Esophagus (tissue), 2 donors: ENCODE data around the gene CHRNB2. TPM values are rescaled to one million over a fixed set of nuclear protein-coding genes. Genes with fewer than 3 reads are reported as not detected.

Experiments
- H3K27ac ChIP-seq, 2 donors: one replicate each; pipeline ENCODE4 v1.5.1; 2013; ENCODE audit warnings: low read depth in 2 of 2, mild to moderate bottlenecking in 2 of 2, inconsistent platforms in 1 of 2, low read length in 1 of 2, moderate library complexity in 1 of 2
- H3K27me3 ChIP-seq, 2 donors: one replicate each; pipeline ENCODE4 v1.6.1; 2013; ENCODE audit warnings: low read length in 2 of 2, control low read depth in 1 of 2, mild to moderate bottlenecking in 1 of 2; ENCODE audit not compliant: insufficient read depth in 2 of 2, control insufficient read depth in 1 of 2
- H3K36me3 ChIP-seq, 2 donors: one replicate each; pipeline ENCODE4 v1.6.1; 2013; ENCODE audit warnings: low read length in 1 of 2; ENCODE audit not compliant: control insufficient read depth in 2 of 2, insufficient read depth in 2 of 2
- H3K4me1 ChIP-seq, 2 donors: one replicate each; pipeline ENCODE4 v1.6.1; 2013; ENCODE audit warnings: low read length in 1 of 2; ENCODE audit not compliant: control insufficient read depth in 2 of 2, insufficient read depth in 2 of 2
- H3K4me3 ChIP-seq, 2 donors: one replicate each; pipeline ENCODE4 v1.5.1; 2013; ENCODE audit warnings: low read length in 2 of 2, mild to moderate bottlenecking in 2 of 2, low read depth in 1 of 2, moderate library complexity in 1 of 2
- H3K9me3 ChIP-seq, 2 donors: one replicate each; pipeline ENCODE4 v1.6.1; 2013; ENCODE audit warnings: mild to moderate bottlenecking in 2 of 2, low read depth in 1 of 2, low read length in 1 of 2, moderate library complexity in 1 of 2; ENCODE audit not compliant: control insufficient read depth in 2 of 2, insufficient read depth in 1 of 2
- WGBS, 2 donors: extraction: QIAGEN DNeasy Blood & Tissue Kit; methylation state at CpG; one replicate each; pipeline ENCODE4 v1.1.7; 2013; 5-methylcytosine and 5-hydroxymethylcytosine counted together
- polyA plus RNA-seq, 2 donors: library from polyadenylated mRNA; stranded (reverse); fragments of 200-250 nt; gene quantifications; one replicate each; pipeline ENCODE4 v1.2.3, GENCODE V29; 2013
- donor health status: healthy with polysubstance abuse.
- donor health status: Bipolar disorder and iron deficiency.

CHRNB2 gene
- polyA plus RNA-seq, 2 donors, result 0.11 to 0.18 TPM

DNA sequence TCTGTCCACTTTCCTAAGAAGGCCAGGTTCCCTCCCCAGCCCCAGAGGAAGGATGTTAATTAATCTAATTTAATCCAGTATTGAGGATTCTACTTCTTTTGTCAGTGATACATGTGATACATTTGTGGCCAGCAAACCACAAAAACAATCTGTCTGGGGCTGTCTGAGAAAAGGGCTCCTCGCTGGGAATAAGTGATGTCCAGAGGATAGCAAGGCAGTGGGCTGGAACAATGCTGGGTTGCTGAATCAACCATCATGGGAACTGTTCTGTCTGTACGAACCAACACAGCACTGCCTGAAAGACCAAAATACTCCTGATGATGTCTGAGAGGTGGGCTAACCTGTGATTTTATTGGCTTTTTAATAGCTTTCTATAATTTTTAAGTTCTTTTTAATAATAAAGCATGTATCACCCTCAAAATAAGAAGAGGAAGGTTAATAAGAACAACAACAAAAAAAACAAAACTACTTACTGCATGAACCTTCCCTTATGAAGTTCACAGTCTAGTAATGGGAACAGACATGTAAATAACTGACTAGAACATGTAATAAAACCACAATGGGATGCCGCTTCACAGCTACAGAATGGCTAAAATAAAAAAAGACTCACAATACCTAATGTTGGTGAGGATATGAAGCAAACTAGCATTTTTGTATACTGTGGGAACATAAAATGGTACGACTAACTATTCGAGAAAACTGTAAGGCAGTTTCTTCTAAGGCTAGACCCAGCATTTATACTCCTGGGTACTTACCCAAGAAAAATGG lies 51.8 kb downstream of the CHRNB2 start:
- Histone ChIP-seq H3K4me3 (no peak overlapping the region), H3K4me1 (no peaks in the 10 kb centered on the region), H3K27me3 (no peaks in the 10 kb centered on the region), H3K9me3 (no peaks in the 10 kb centered on the region), H3K27ac (no peak overlapping the region), H3K36me3 (no peaks in the 10 kb centered on the region)
- WGBS, 2 donors, result 86 to 90% methylated on average over 5 of the region's 5 CpGs

GRCh38 chr1:154620751-154621150 lies 53.2 kb downstream of the CHRNB2 start:
- WGBS, 2 donors, result 66 to 69% methylated on average over 3 of the region's 3 CpGs
- Histone ChIP-seq H3K27ac (no peak overlapping the region), H3K27me3 (no peaks in the 10 kb centered on the region), H3K4me1 (no peaks in the 10 kb centered on the region), H3K36me3 (no peaks in the 10 kb centered on the region), H3K4me3 (no peak overlapping the region), H3K9me3 (no peaks in the 10 kb centered on the region)

GRCh38 chr1:154621875-154622274 lies 54.3 kb downstream of the CHRNB2 start:
- Histone ChIP-seq H3K4me1 (peaks cover 0 to 2% of the 10 kb centered on the region in 2 donors), H3K27ac (no peak overlapping the region)
- 77 to 90% methylated on average over 5 of the region's 5 CpGs for WGBS, 2 donors

GRCh38 chr1:154622503-154623039 lies 55.0 kb downstream of the CHRNB2 start:
- peaks cover 0 to 5% of the 10 kb centered on the region in 2 donors for H3K4me1 ChIP-seq
- no peaks in the 10 kb centered on the region for H3K27me3 ChIP-seq
- no peaks in the 10 kb centered on the region for H3K9me3 ChIP-seq
- H3K4me3 ChIP-seq, result no peak overlapping the region
- no peak overlapping the region for H3K27ac ChIP-seq
- no peaks in the 10 kb centered on the region for H3K36me3 ChIP-seq

More at GRCh38 chr1:154621875-154622274, 54.3 kb downstream of the CHRNB2 start:
- Histone ChIP-seq H3K27me3 (no peaks in the 10 kb centered on the region), H3K36me3 (no peaks in the 10 kb centered on the region), H3K4me3 (no peak overlapping the region), H3K9me3 (no peaks in the 10 kb centered on the region)

GRCh38 chr1:154623358-154623757 lies 55.8 kb downstream of the CHRNB2 start:
- no peaks in the 10 kb centered on the region for H3K9me3 ChIP-seq
- H3K27ac ChIP-seq, result no peak overlapping the region
- WGBS, 2 donors, result 84 to 89% methylated on average over 3 of the region's 3 CpGs
- H3K36me3 ChIP-seq, result no peaks in the 10 kb centered on the region
- H3K27me3 ChIP-seq, result no peaks in the 10 kb centered on the region
- peaks cover 0 to 5% of the 10 kb centered on the region in 2 donors for H3K4me1 ChIP-seq
- no peak overlapping the region for H3K4me3 ChIP-seq

DNA sequence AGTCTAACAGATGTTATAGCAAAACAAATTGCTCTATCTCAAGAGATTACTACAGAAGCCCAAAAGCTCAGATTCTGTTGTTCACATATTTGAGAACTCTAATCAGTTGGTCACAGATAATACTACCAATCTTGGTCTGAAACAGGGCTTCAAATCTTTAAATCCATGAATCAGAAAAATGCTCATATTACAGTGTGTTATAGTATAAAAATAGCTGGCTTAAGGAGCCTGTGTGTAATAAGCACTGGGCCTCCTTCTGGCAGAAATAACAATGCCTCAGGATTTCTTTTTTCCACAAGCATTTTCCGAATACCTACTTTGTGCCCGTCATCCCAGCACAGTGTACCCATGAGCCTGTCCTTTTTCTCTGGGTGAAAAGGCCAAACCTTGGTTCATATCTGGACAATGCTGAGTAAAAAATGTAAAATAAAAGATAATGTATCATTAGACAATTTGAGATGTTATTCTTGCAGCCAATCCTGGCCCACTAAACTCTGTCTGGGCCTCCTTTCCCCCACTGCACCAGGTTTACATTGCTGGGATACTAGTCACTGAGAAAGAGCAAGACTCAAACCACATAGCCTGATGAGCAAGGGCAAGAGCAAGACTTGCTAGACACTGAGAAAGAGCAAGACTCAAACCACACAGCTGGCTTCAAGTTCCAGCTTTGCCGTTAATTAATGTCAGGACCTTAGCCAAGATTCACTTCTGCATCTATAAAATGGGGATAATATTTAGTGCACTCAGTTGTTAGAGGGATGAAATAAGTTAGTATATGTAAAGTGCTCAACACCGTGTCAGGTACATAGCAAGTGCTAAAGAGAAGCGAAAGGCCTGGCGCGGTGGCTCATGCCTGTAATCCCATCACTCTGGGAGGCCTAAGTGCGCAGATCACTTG lies 57.4 kb downstream of the CHRNB2 start:
- H3K27me3 ChIP-seq, result no peaks in the 10 kb centered on the region
- H3K4me3 ChIP-seq, result no peak overlapping the region
- WGBS, 2 donors, result 87 to 92% methylated on average over 8 of the region's 8 CpGs
- H3K4me1 ChIP-seq, result peaks cover 0 to 5% of the 10 kb centered on the region in 2 donors
- H3K27ac ChIP-seq, result no peak overlapping the region
- H3K36me3 ChIP-seq, result no peaks in the 10 kb centered on the region
- H3K9me3 ChIP-seq, result no peaks in the 10 kb centered on the region

- peak overlapping the region; percentile 87 to 88 for H3K27ac ChIP-seq
- H3K4me3 ChIP-seq, result peak overlapping the region; percentile 85 to 87
- no peaks in the 10 kb centered on the region for H3K36me3 ChIP-seq
- no peaks in the 10 kb centered on the region for H3K9me3 ChIP-seq
- peaks cover 0 to 5% of the 10 kb centered on the region in 2 donors for H3K4me1 ChIP-seq
- 17 to 23% methylated on average over 10 of the region's 10 CpGs for WGBS, 2 donors
- no peaks in the 10 kb centered on the region for H3K27me3 ChIP-seq
Observed at GRCh38 chr1:154626456-154627256, 59.1 kb downstream of the CHRNB2 start.

DNA sequence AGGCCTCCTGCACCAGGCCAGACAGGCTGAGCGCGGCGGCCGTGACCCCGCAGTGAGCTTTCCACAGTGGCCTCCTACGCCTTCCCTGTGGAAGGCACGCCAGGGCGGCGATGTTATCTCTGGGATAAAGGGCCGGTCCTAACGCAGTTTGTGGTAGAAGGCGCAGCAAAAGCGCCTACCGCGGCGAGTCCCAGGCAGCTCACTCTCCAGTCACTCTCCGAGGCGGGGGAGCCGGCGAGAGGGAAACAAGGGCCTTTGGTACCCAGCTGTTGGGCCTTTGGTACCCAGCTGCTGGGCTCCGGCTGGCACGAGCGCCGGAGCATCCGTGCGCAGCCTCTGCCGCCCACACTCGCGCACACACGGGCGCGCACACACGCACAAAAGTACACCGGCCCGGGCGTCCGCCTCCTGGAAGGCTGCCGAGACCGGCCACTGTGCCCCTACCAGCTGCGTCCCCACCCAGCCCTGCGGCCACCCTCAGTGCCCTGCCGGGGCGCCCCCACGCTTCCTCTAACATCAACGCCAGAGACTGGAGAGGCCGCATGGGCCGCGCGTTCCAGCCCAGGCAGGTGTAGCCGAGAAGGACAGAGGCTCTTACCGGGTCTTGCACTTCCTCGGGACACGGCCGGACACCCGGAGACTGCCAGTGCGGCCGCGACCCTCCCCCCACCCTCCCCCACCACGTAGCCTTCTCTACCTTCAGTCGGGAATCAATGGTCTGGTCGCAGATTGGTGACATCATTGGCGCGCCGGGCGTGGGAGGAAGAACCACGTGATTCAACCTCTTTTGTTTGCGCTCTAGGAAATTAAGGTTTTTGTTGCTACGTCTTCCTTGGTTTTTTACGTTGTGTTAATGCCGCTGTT lies 59.9 kb downstream of the CHRNB2 start:
- Histone ChIP-seq H3K4me3 (peak overlapping the region; percentile 85 to 87), H3K36me3 (no peaks in the 10 kb centered on the region), H3K27me3 (no peaks in the 10 kb centered on the region), H3K27ac (peak overlapping the region; percentile 87 to 88), H3K4me1 (peaks cover 0 to 5% of the 10 kb centered on the region in 2 donors), H3K9me3 (no peaks in the 10 kb centered on the region)
- 1% methylated on average over 66 to 70 of the region's 70 CpGs for WGBS, 2 donors
